Thyroid gland (tissue), 4 donors: ENCODE data around the gene PODXL. TPM values are rescaled to one million over a fixed set of nuclear protein-coding genes. Genes with fewer than 3 reads are reported as not detected.

Source experiments
- DNase-seq, 2 donors: peaks; one replicate each; pipeline ENCODE4 v3.0.0-alpha.2; 2019
- H3K27ac ChIP-seq, 3 donors: fragments of 200-600 bp; sonication (generic); 1 replicate in 2 of 3; 2 replicates in 1 of 3; pipeline ENCODE4 v1.5.1; 2016 to 2019; ENCODE audit warnings: mild to moderate bottlenecking in 1 of 3, moderate library complexity in 1 of 3
- H3K27me3 ChIP-seq: fragments of 200-600 bp; sonication (generic); one replicate; pipeline ENCODE4 v1.5.1; 2019
- H3K36me3 ChIP-seq, 2 donors: fragments of 200-600 bp; sonication (generic); one replicate each; pipeline ENCODE4 v1.5.1; 2016 to 2019
- H3K4me1 ChIP-seq, 2 donors: fragments of 200-600 bp; sonication (generic); one replicate each; pipeline ENCODE4 v1.5.1; 2017 to 2019
- H3K4me3 ChIP-seq, 3 donors: fragments of 200-600 bp; sonication (generic); replicated peaks in 1 of 3; 1 replicate in 2 of 3; 2 replicates in 1 of 3; pipeline ENCODE4 v1.5.1; 2016; ENCODE audit warnings: mild to moderate bottlenecking in 1 of 3
- H3K9me3 ChIP-seq: fragments of 200-600 bp; sonication (generic); one replicate; pipeline ENCODE4 v1.5.1; 2017
- CTCF ChIP-seq, 6 experiments: fragments of 200-600 bp in 3 of 6; fragments of 450-650 bp in 3 of 6; sonication (generic) in 3 of 6; IDR thresholded peaks; one replicate each; pipeline ENCODE4 v1.5.1; 2016 to 2019; ENCODE audit warnings: antibody characterized with exemption in 6 of 6, mild to moderate bottlenecking in 2 of 6, inconsistent platforms in 1 of 6, moderate library complexity in 1 of 6
- POLR2A ChIP-seq, 2 donors: fragments of 450-650 bp; IDR thresholded peaks; one replicate each; pipeline ENCODE4 v1.6.1; 2017; ENCODE audit warnings: antibody characterized with exemption in 2 of 2, mild to moderate bottlenecking in 2 of 2, moderate library complexity in 1 of 2
- WGBS, 2 donors: methylation state at CpG; one replicate each; pipeline ENCODE4 v1.1.5; 2017; 5-methylcytosine and 5-hydroxymethylcytosine counted together
- intact Hi-C: fragments of 100-400 bp; cut with DNase I; formaldehyde crosslinking; loops from one replicate; pipeline ENCODE4 v1.15.1; 2023
- total RNA-seq, 4 donors: library from RNA; depleted of rRNA; stranded (reverse); fragments of >200 nt; gene quantifications; one replicate each; pipeline ENCODE4 v1.2.3, GENCODE V29; 2016

PODXL gene
- total RNA-seq, 4 donors from 2014 or later, result 47.7 to 125 (median 56.3) TPM

GRCh38 chr7:131456338-131456737 is 100.1 kb downstream of the PODXL start:
- WGBS, 2 donors, result 91 to 97% methylated on average over 3 of the region's 3 CpGs
- TF ChIP-seq POLR2A (IDR thresholded peaks at IDR 0.05), result no peak
- TF ChIP-seq CTCF (IDR thresholded peaks at IDR 0.05), result no peak
- no peak for DNase-seq
- Histone ChIP-seq H3K9me3 (no peaks in the 10 kb centered on the region), H3K36me3 (no peaks in the 10 kb centered on the region), H3K4me3 (no peak overlapping the region), H3K27me3 (no peaks in the 10 kb centered on the region), H3K4me1 (no peaks in the 10 kb centered on the region), H3K27ac (no peak overlapping the region)
- intact Hi-C loops, result no loop called here

- H3K9me3 ChIP-seq, result no peaks in the 10 kb centered on the region
- WGBS, 2 donors, result 89 to 91% methylated on average over 7 of the region's 7 CpGs
- DNase-seq, result no peak
- H3K27me3 ChIP-seq, result no peaks in the 10 kb centered on the region
- intact Hi-C loops, result no loop called here
- no peak overlapping the region for H3K4me3 ChIP-seq
- TF ChIP-seq CTCF (IDR thresholded peaks at IDR 0.05), result no peak
- TF ChIP-seq POLR2A (IDR thresholded peaks at IDR 0.05), result no peak
- no peaks in the 10 kb centered on the region for H3K4me1 ChIP-seq
- H3K27ac ChIP-seq, result no peak overlapping the region
- H3K36me3 ChIP-seq, result no peaks in the 10 kb centered on the region
Measured at GRCh38 chr7:131455546-131455945, 100.9 kb downstream of the PODXL start.

GRCh38 chr7:131455001-131455400 is 101.4 kb downstream of the PODXL start:
- Histone ChIP-seq H3K4me1 (no peaks in the 10 kb centered on the region), H3K27ac (no peak overlapping the region), H3K9me3 (no peaks in the 10 kb centered on the region), H3K4me3 (no peak overlapping the region), H3K36me3 (no peaks in the 10 kb centered on the region), H3K27me3 (no peaks in the 10 kb centered on the region)
- DNase-seq, result no peak
- TF ChIP-seq POLR2A (IDR thresholded peaks at IDR 0.05) (no peak), CTCF (IDR thresholded peaks at IDR 0.05) (no peak)
- 91 to 94% methylated on average over 2 of the region's 2 CpGs for WGBS, 2 donors
- intact Hi-C loops, result no loop called here

- H3K27ac ChIP-seq, result no peak overlapping the region
- H3K4me3 ChIP-seq, result no peak overlapping the region
- H3K4me1 ChIP-seq, result no peaks in the 10 kb centered on the region
- intact Hi-C loops, result no loop called here
- H3K27me3 ChIP-seq, result no peaks in the 10 kb centered on the region
- WGBS, 2 donors, result 94 to 96% methylated on average over 1 of the region's 1 CpG
- no peak for TF ChIP-seq CTCF (IDR thresholded peaks at IDR 0.05)
- TF ChIP-seq POLR2A (IDR thresholded peaks at IDR 0.05), result no peak
- no peaks in the 10 kb centered on the region for H3K9me3 ChIP-seq
- DNase-seq, result no peak
- no peaks in the 10 kb centered on the region for H3K36me3 ChIP-seq
Measured at GRCh38 chr7:131454498-131454897, 101.9 kb downstream of the PODXL start.

Other genes with a start within 250 kb of the PODXL start
- 100 to 1,000 TPM in 2 of 4 donors, 10 to 100 TPM in 2; 93.1 to 175 (median 102) TPM for gene MKLN1, start 228.8 kb downstream of the PODXL start, total RNA-seq